CD8-positive, alpha-beta memory T cell (primary cell): ENCODE data around the gene TUBGCP5. TPM values are rescaled to one million over a fixed set of nuclear protein-coding genes. Genes with fewer than 3 reads are reported as not detected.
A peak's percentile ranks its signal among the peaks of the same experiment; 100 is the strongest.

Source experiments
- CTCF ChIA-PET: fragments of 350-600 bp; sonication (Branson Sonifier 250); formaldehyde crosslinking; loops from one replicate; lab custom pipeline; 2021; ENCODE audit warnings: antibody characterized with exemption; lab: Charles Lee
- POLR2A ChIA-PET: fragments of 350-600 bp; sonication (Branson Sonifier 250); formaldehyde crosslinking; loops from one replicate; lab custom pipeline; 2021; ENCODE audit warnings: antibody characterized with exemption; lab: Charles Lee
- DNase-seq, 5 donors: peaks; one replicate each; pipeline versions ENCODE4 v3.0.0 to v3.0.0-alpha.2; 2020 to 2022; ENCODE audit warnings: mixed read lengths in 1 of 5
- H3K27ac ChIP-seq: one replicate; pipeline ENCODE4 v1.7.0; 2013; ENCODE audit warnings: low read depth, mild to moderate bottlenecking, low read length, moderate library complexity
- H3K27me3 ChIP-seq: 2 replicates; pipeline ENCODE4 v1.7.0; 2013; ENCODE audit warnings: low read length, mild to moderate bottlenecking; ENCODE audit not compliant: insufficient read depth, poor library complexity, severe bottlenecking
- H3K36me3 ChIP-seq: 2 replicates; pipeline ENCODE4 v1.7.0; 2013; ENCODE audit warnings: mild to moderate bottlenecking, low read length, moderate library complexity; ENCODE audit not compliant: insufficient read depth
- H3K4me1 ChIP-seq: 2 replicates; pipeline ENCODE4 v1.7.0; 2013; ENCODE audit warnings: mild to moderate bottlenecking, low read length, moderate library complexity; ENCODE audit not compliant: insufficient read depth
- H3K4me3 ChIP-seq: 2 replicates; pipeline ENCODE4 v1.7.0; 2013; ENCODE audit warnings: mild to moderate bottlenecking, low read length
- H3K9me3 ChIP-seq: 2 replicates; pipeline ENCODE4 v1.7.0; 2013; ENCODE audit warnings: mild to moderate bottlenecking, low read length
- H3K27ac Mint-ChIP-seq, 8 donors: one replicate each; pipeline ENCODE4 v1.8.0; 2020 to 2021; ENCODE audit warnings: mixed read lengths in 8 of 8, mild to moderate bottlenecking in 6 of 8, inconsistent platforms in 3 of 8, moderate library complexity in 3 of 8
- H3K27me3 Mint-ChIP-seq, 2 donors: one replicate each; pipeline ENCODE4 v1.8.0; 2020 to 2021; ENCODE audit warnings: mixed read lengths in 2 of 2, mild to moderate bottlenecking in 1 of 2, moderate library complexity in 1 of 2
- H3K36me3 Mint-ChIP-seq, 3 donors: one replicate each; pipeline ENCODE4 v1.8.0; 2020 to 2021; ENCODE audit warnings: mixed read lengths in 3 of 3, inconsistent platforms in 1 of 3, mild to moderate bottlenecking in 1 of 3
- H3K4me1 Mint-ChIP-seq, 3 donors: one replicate each; pipeline ENCODE4 v1.8.0; 2020 to 2021; ENCODE audit warnings: mixed read lengths in 3 of 3, inconsistent platforms in 1 of 3, mild to moderate bottlenecking in 1 of 3
- H3K4me3 Mint-ChIP-seq, 7 donors: one replicate each; pipeline ENCODE4 v1.8.0; 2020 to 2021; ENCODE audit warnings: mixed read lengths in 7 of 7, mild to moderate bottlenecking in 6 of 7, moderate library complexity in 4 of 7, inconsistent platforms in 2 of 7
- H3K9me3 Mint-ChIP-seq, 5 donors: one replicate each; pipeline ENCODE4 v1.8.0; 2020 to 2022; ENCODE audit warnings: mixed read lengths in 5 of 5, mild to moderate bottlenecking in 3 of 5, moderate library complexity in 2 of 5, inconsistent platforms in 1 of 5
- polyA plus RNA-seq: library from polyadenylated mRNA; unstranded; fragments of 300-500 nt; fragmentation: Illumina TruSeq; gene quantifications from one replicate; pipeline ENCODE4 v1.2.3, GENCODE V29; 2021
- total RNA-seq, 2 experiments: library from RNA; stranded (reverse); gene quantifications; one replicate each; pipeline ENCODE4 v1.2.3, GENCODE V29; 2021

TUBGCP5 gene
- total and polyA plus RNA-seq, 3 experiments from 2014 or later, result 4.4 to 20.0 (median 17.2) TPM

- H3K36me3 Mint-ChIP-seq, result no peaks in the 10 kb centered on the region
- POLR2A ChIA-PET, result no interaction called here
- peak within 1 kb of the TSS in 6 of 8 donors; percentile 0 to 74 (median 40) for H3K27ac Mint-ChIP-seq
Measured at GRCh38 chr15:22980189-22981050, 58.9 kb downstream of the TUBGCP5 start, which contains the start of gene CYFIP1. CYFIP1 (minus strand) TSS chr15:22980368; CDS start chr15:22947285, 33,083 bp downstream.

DNA sequence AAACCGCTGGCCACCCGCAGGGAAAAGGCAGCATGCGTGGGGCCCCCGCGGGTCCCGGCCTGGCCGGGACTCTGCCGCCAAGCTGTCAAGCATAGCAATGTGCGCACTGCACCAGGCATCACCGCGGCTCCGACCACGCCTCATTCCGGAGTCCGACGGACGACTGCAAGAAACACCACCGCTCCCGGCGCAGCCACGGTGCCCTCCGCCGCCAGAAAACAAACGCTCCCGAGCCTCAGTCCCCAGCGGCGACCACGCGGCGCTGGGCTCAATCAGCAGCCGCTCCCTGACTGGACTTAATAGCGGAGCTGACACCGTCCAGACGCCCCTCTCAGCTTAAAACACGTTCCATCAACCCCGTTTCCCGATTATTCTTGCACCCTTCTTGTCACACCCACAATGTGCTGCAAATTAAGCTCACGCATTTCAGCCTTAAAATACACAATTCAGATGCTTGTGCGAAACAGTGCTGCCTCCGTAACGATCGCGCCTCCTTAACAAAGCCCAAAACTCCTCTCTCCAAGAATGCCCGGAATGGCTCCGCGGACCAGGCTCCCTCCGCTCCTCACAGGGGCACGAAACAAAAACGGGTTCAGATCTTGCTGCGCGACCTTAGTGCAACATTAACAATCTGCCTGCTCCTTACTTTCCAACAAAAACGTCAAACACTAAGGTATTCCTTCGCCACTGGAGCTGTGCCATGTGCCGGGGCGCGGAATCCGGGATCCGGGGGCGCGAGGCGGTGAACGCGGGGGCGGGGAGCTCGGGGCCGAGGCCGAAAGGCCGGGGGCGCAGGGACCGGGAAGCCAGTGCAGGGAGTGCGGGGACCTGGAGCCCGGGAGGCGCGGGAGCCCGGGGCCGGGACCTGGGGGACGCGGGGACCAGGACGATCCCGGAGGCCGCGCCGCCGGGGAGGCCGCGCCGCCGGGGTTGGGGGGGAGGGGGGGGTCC is 59.9 kb downstream of the TUBGCP5 start:
- H3K27me3 ChIP-seq, result no peaks in the 10 kb centered on the region
- ChIA-PET CTCF (interaction anchor here (0.6 kb wide), 1 partner anchor 60 kb away, joined by 3 read pairs; the partner anchor contains the start of gene TUBGCP5), POLR2A (no interaction called here)
- Mint-ChIP-seq H3K36me3 (no peaks in the 10 kb centered on the region), H3K4me1 (peaks cover 14 to 17% (median 16%) of the 10 kb centered on the region in 3 donors), H3K4me3 (peak overlapping the region; percentile 83 to 95 (median 91)), H3K9me3 (no peaks in the 10 kb centered on the region), H3K27ac (peak overlapping the region in 6 of 8 donors; percentile 0 to 74 (median 40)), H3K27me3 (peaks cover 9 to 25% of the 10 kb centered on the region in 2 donors)
- H3K9me3 ChIP-seq, result no peaks in the 10 kb centered on the region
- H3K27ac ChIP-seq, result no peak overlapping the region
- H3K4me1 ChIP-seq, result no peaks in the 10 kb centered on the region
- no peaks in the 10 kb centered on the region for H3K36me3 ChIP-seq
- H3K4me3 ChIP-seq, result peak overlapping the region; percentile 60
- DNase-seq, result no peak

More at GRCh38 chr15:22980189-22981050, 58.9 kb downstream of the TUBGCP5 start, which contains the start of gene CYFIP1:
- no peak within 1 kb of the TSS for H3K27ac ChIP-seq
- no peaks in the 10 kb centered on the region for H3K36me3 ChIP-seq
- Mint-ChIP-seq H3K4me3 (peak within 1 kb of the TSS; percentile 83 to 95 (median 91)), H3K9me3 (no peaks in the 10 kb centered on the region), H3K27me3 (peaks cover 9 to 25% of the 10 kb centered on the region in 2 donors), H3K4me1 (peaks cover 14 to 16% (median 14%) of the 10 kb centered on the region in 3 donors)
- H3K4me3 ChIP-seq, result peak within 1 kb of the TSS; percentile 60
- no peaks in the 10 kb centered on the region for H3K4me1 ChIP-seq
- H3K27me3 ChIP-seq, result no peaks in the 10 kb centered on the region
- H3K9me3 ChIP-seq, result no peaks in the 10 kb centered on the region
- peak in 1 of 5 donors; percentile 17 for DNase-seq
- CTCF ChIA-PET, result interaction anchor here (1.0 kb wide), 1 partner anchor 59 kb away, joined by 3 read pairs; the partner anchor contains the start of gene TUBGCP5

DNA sequence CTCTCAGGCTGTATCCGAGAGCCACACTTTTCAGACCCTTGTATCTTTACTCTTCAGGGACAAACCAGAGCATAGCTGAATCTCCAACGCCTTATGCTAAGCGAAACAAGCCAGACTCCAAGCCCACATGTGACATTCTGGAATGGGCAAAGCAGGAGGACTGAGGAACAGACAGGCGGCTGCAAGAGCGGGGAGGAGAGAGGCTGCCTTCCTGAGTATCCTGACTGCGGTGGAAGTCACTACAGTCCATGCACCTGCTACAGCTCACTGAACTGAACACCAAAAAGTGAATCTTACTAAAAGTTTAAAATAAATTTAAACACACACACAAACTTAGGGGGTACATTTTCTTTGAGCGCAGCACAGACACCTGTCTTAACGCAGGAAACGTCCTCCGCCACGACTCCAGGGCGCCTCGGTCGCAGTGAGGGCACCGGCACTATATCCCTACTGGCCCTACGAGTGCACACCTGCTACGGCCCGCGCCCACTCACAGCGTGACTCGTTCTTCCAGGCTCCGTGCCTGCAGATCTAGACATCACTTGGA is 60.6 kb downstream of the TUBGCP5 start:
- Histone ChIP-seq H3K27me3 (no peaks in the 10 kb centered on the region), H3K27ac (no peak overlapping the region), H3K4me3 (peak overlapping the region; percentile 60), H3K4me1 (no peaks in the 10 kb centered on the region), H3K9me3 (no peaks in the 10 kb centered on the region), H3K36me3 (no peaks in the 10 kb centered on the region)
- no peak for DNase-seq
- H3K4me1 Mint-ChIP-seq, result peaks cover 14 to 17% (median 16%) of the 10 kb centered on the region in 3 donors
- H3K9me3 Mint-ChIP-seq, result no peaks in the 10 kb centered on the region
- ChIA-PET POLR2A (no interaction called here), CTCF (no interaction called here)
- peak overlapping the region; percentile 83 to 95 (median 91) for H3K4me3 Mint-ChIP-seq
- H3K36me3 Mint-ChIP-seq, result no peaks in the 10 kb centered on the region
- H3K27me3 Mint-ChIP-seq, result peaks cover 9 to 25% of the 10 kb centered on the region in 2 donors
- H3K27ac Mint-ChIP-seq, result peak overlapping the region in 1 of 8 donors; percentile 71

DNA sequence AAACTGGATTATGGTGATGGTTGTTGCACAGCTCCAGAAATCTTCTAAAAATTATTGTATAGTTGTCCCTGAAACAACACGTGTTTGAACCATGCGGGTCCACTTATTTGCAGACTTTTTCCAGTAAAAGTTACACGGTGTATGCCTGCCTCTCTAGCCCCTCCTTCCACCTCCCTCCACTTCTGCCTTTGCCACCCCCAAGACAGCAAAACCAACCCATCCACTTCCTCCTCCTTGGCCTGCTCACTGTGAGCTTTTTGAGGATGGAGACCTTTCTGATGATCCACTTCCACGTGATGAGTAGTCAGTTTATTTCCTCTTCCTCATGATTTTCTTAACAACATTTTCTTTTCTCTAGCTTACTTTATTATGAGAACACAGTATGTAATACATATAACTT is 64.6 kb downstream of the TUBGCP5 start:
- Mint-ChIP-seq H3K36me3 (peaks cover 0 to 7% (median 0%) of the 10 kb centered on the region in 3 donors), H3K27me3 (peaks cover 9 to 21% of the 10 kb centered on the region in 2 donors), H3K4me1 (peaks cover 14 to 16% (median 15%) of the 10 kb centered on the region in 3 donors), H3K9me3 (peaks cover 0 to 6% (median 0%) of the 10 kb centered on the region in 5 donors), H3K4me3 (no peak overlapping the region), H3K27ac (peak overlapping the region in 2 of 8 donors; percentile 44 to 80)
- CTCF ChIA-PET, result no interaction called here
- Histone ChIP-seq H3K36me3 (no peaks in the 10 kb centered on the region), H3K27ac (no peak overlapping the region), H3K4me3 (no peak overlapping the region), H3K27me3 (no peaks in the 10 kb centered on the region), H3K4me1 (no peaks in the 10 kb centered on the region), H3K9me3 (no peaks in the 10 kb centered on the region)
- no peak for DNase-seq
- POLR2A ChIA-PET, result no interaction called here

GRCh38 chr15:22973987-22974386 is 65.4 kb downstream of the TUBGCP5 start:
- ChIA-PET POLR2A (no interaction called here), CTCF (no interaction called here)
- Histone ChIP-seq H3K27me3 (no peaks in the 10 kb centered on the region), H3K4me3 (no peak overlapping the region), H3K36me3 (no peaks in the 10 kb centered on the region), H3K4me1 (no peaks in the 10 kb centered on the region), H3K27ac (no peak overlapping the region), H3K9me3 (no peaks in the 10 kb centered on the region)
- Mint-ChIP-seq H3K4me3 (no peak overlapping the region), H3K27ac (no peak overlapping the region), H3K27me3 (peaks cover 5 to 15% of the 10 kb centered on the region in 2 donors), H3K36me3 (peaks cover 0 to 10% (median 0%) of the 10 kb centered on the region in 3 donors), H3K4me1 (peaks cover 7 to 10% (median 8%) of the 10 kb centered on the region in 3 donors), H3K9me3 (peaks cover 0 to 11% (median 0%) of the 10 kb centered on the region in 5 donors)
- DNase-seq, result no peak

- Mint-ChIP-seq H3K27ac (peak overlapping the region in 2 of 8 donors; percentile 10 to 48), H3K9me3 (peaks cover 0 to 11% (median 0%) of the 10 kb centered on the region in 5 donors), H3K4me1 (peaks cover 0 to 3% (median under 1%) of the 10 kb centered on the region in 3 donors), H3K4me3 (no peak overlapping the region), H3K27me3 (peaks cover 0 to 8% of the 10 kb centered on the region in 2 donors), H3K36me3 (peaks cover 0 to 10% (median 0%) of the 10 kb centered on the region in 3 donors)
- H3K36me3 ChIP-seq, result no peaks in the 10 kb centered on the region
- ChIA-PET POLR2A (no interaction called here), CTCF (no interaction called here)
- H3K27me3 ChIP-seq, result no peaks in the 10 kb centered on the region
- no peaks in the 10 kb centered on the region for H3K9me3 ChIP-seq
- H3K4me1 ChIP-seq, result no peaks in the 10 kb centered on the region
- no peak overlapping the region for H3K27ac ChIP-seq
- DNase-seq, result no peak
- H3K4me3 ChIP-seq, result no peak overlapping the region
Measured at GRCh38 chr15:22973286-22973685, 66.1 kb downstream of the TUBGCP5 start.

DNA sequence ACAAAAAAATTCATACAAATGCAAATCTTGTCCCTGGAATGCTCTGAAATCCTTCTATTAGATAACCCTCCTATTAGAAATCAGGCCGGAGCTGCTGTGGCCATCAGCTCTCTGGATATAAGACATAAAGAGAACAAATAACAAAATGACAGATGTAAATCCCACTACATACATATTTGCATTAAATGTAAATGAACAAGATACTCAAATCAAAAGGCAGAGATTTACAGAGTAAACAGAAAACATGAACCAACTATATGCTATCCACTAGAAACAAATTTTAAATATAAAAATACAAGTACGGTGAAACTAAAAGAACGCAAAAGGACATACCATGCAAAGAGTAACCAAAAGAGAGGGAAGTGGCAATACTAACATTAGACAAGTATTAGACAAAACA is 69.9 kb downstream of the TUBGCP5 start:
- Mint-ChIP-seq H3K9me3 (peaks cover 0 to 11% (median 0%) of the 10 kb centered on the region in 5 donors), H3K27me3 (no peaks in the 10 kb centered on the region), H3K36me3 (peaks cover 0 to 10% (median 0%) of the 10 kb centered on the region in 3 donors), H3K4me1 (no peaks in the 10 kb centered on the region), H3K27ac (no peak overlapping the region), H3K4me3 (no peak overlapping the region)
- Histone ChIP-seq H3K27me3 (no peaks in the 10 kb centered on the region), H3K36me3 (no peaks in the 10 kb centered on the region), H3K9me3 (no peaks in the 10 kb centered on the region), H3K27ac (no peak overlapping the region), H3K4me1 (no peaks in the 10 kb centered on the region), H3K4me3 (no peak overlapping the region)
- CTCF ChIA-PET, result no interaction called here
- no peak for DNase-seq
- POLR2A ChIA-PET, result no interaction called here
